Hepatocyte (in vitro differentiated cells): ENCODE data around the gene KMT2B. TPM values are rescaled to one million over a fixed set of nuclear protein-coding genes. Genes with fewer than 3 reads are reported as not detected.

Experiments used
- DNase-seq: peaks from one replicate; pipeline ENCODE4 v3.0.0-alpha.2; 2016; ENCODE audit warnings: low spot score
- H2AFZ ChIP-seq: fragments of 200-600 bp; sonication (generic); 2 replicates; pipeline ENCODE4 v1.6.0; 2016; ENCODE audit warnings: antibody characterized with exemption, mild to moderate bottlenecking
- H3K27ac ChIP-seq: fragments of 200-600 bp; sonication (generic); 2 replicates; pipeline ENCODE4 v1.5.1; 2016; ENCODE audit warnings: mild to moderate bottlenecking
- H3K27me3 ChIP-seq: fragments of 200-600 bp; sonication (generic); 2 replicates; pipeline ENCODE4 v1.6.1; 2016
- H3K36me3 ChIP-seq: fragments of 200-600 bp; sonication (generic); replicated peaks from 2 replicates; pipeline ENCODE4 v1.5.1; 2016; ENCODE audit warnings: low read depth; ENCODE audit not compliant: insufficient read depth
- H3K4me1 ChIP-seq: fragments of 200-600 bp; sonication (generic); 2 replicates; pipeline ENCODE4 v1.5.1; 2016; ENCODE audit warnings: mild to moderate bottlenecking, moderate library complexity; ENCODE audit not compliant: insufficient read depth
- H3K4me2 ChIP-seq: fragments of 200-600 bp; sonication (generic); 2 replicates; pipeline ENCODE4 v1.6.0; 2016
- H3K4me3 ChIP-seq: fragments of 200-600 bp; sonication (generic); 2 replicates; pipeline ENCODE4 v1.5.1; 2016; ENCODE audit warnings: mild to moderate bottlenecking
- H3K79me2 ChIP-seq: fragments of 200-600 bp; sonication (generic); 2 replicates; pipeline ENCODE4 v1.6.0; 2017; ENCODE audit warnings: mild to moderate bottlenecking
- H3K9me2 ChIP-seq: fragments of 200-600 bp; sonication (generic); replicated peaks from 2 replicates; pipeline ENCODE4 v1.6.0; 2017; ENCODE audit warnings: mild to moderate bottlenecking; ENCODE audit not compliant: insufficient read depth
- H3K9me3 ChIP-seq: fragments of 200-600 bp; sonication (generic); 2 replicates; pipeline ENCODE4 v1.5.1; 2016; ENCODE audit warnings: low read depth, mild to moderate bottlenecking
- H4K20me1 ChIP-seq: fragments of 200-600 bp; sonication (generic); 2 replicates; pipeline ENCODE4 v1.6.0; 2016; ENCODE audit warnings: mild to moderate bottlenecking; ENCODE audit not compliant: insufficient read depth, poor library complexity, severe bottlenecking
- EZH2 ChIP-seq: fragments of 200-600 bp; sonication (generic); IDR thresholded peaks from 2 replicates; pipeline ENCODE4 v1.6.1; 2016; ENCODE audit warnings: antibody characterized with exemption, mild to moderate bottlenecking, borderline replicate concordance
- EZH2phosphoT487 ChIP-seq: fragments of 200-600 bp; sonication (generic); IDR thresholded peaks from one replicate; pipeline ENCODE4 v1.6.1; 2018; ENCODE audit warnings: antibody characterized with exemption, mild to moderate bottlenecking, low read depth, moderate library complexity; ENCODE audit not compliant: unreplicated experiment, severe bottlenecking
- WGBS: methylation state at CpG from one replicate; pipeline ENCODE4 v1.1.6; 2016; ENCODE audit warnings: low lambda C conversion rate; ENCODE audit errors: missing lambda C conversion rate; 5-methylcytosine and 5-hydroxymethylcytosine counted together
- polyA plus RNA-seq: library from polyadenylated mRNA; unstranded; fragments of >200 nt; fragmentation: Nextera tagmentation; extraction: Ambion mirVana; gene quantifications from 2 replicates; pipeline ENCODE4 v1.2.1, GENCODE V29; 2016
- total RNA-seq: library from RNA; depleted of rRNA; stranded (reverse); fragments of >200 nt; gene quantifications from 2 replicates; pipeline ENCODE4 v1.2.3, GENCODE V29; 2014
- TF ChIP-seq, protein P1 (sequence below): fragments of 200-600 bp; sonication (generic); IDR thresholded peaks from 2 replicates; pipeline ENCODE4 v1.5.1; 2016; ENCODE audit warnings: antibody characterized with exemption, mild to moderate bottlenecking; ENCODE audit not compliant: poor library complexity

Gene KMT2B
- total and polyA plus RNA-seq, 2 experiments from 2014 or later = 9.3 to 12.8 TPM

DNA sequence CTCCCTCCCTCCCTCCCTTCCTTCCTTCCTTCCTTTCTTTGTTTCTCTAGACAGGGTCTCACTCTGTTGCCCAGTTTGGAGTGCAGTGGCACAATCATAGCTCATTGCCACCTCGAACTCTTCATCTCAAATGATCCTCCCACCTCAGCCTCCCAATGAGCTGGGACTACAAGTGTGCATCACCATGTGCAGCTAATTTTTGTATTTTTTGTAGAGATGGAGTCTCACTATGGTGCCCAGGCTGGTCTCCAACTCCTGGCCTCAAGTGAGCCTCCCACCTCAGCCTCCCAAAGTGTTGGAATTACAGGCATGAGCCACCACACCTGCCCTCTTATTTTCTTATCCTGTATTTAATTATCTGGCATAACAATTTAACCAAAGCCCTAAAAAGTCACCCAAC is 47.1 kb upstream of the KMT2B start:
- WGBS = 89% methylated on average over 1 of the region's 1 CpG
- Histone ChIP-seq H3K9me3 (no peaks in the 10 kb centered on the region), H2AFZ (no peak overlapping the region), H3K36me3 (no peaks in the 10 kb centered on the region), H3K27ac (no peak overlapping the region), H3K27me3 (no peaks in the 10 kb centered on the region), H3K79me2 (no peaks in the 10 kb centered on the region), H3K4me3 (no peak overlapping the region), H3K4me1 (no peaks in the 10 kb centered on the region), H3K4me2 (no peak overlapping the region), H4K20me1 (no peaks in the 10 kb centered on the region), H3K9me2 (no peaks in the 10 kb centered on the region)
- DNase-seq = no peak
- no peak for TF ChIP-seq EZH2
- TF ChIP-seq EZH2phosphoT487 = no peak
- TF ChIP-seq, protein P1, sequence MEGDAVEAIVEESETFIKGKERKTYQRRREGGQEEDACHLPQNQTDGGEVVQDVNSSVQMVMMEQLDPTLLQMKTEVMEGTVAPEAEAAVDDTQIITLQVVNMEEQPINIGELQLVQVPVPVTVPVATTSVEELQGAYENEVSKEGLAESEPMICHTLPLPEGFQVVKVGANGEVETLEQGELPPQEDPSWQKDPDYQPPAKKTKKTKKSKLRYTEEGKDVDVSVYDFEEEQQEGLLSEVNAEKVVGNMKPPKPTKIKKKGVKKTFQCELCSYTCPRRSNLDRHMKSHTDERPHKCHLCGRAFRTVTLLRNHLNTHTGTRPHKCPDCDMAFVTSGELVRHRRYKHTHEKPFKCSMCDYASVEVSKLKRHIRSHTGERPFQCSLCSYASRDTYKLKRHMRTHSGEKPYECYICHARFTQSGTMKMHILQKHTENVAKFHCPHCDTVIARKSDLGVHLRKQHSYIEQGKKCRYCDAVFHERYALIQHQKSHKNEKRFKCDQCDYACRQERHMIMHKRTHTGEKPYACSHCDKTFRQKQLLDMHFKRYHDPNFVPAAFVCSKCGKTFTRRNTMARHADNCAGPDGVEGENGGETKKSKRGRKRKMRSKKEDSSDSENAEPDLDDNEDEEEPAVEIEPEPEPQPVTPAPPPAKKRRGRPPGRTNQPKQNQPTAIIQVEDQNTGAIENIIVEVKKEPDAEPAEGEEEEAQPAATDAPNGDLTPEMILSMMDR = no peak

- no peaks in the 10 kb centered on the region for H3K27me3 ChIP-seq
- no peak overlapping the region for H3K4me2 ChIP-seq
- no peaks in the 10 kb centered on the region for H3K36me3 ChIP-seq
- peak; percentile 45 for DNase-seq
- TF ChIP-seq EZH2 (no peak), EZH2phosphoT487 (no peak)
- TF ChIP-seq, protein P1 = no peak
- H3K9me3 ChIP-seq = no peaks in the 10 kb centered on the region
- no peaks in the 10 kb centered on the region for H4K20me1 ChIP-seq
- no peaks in the 10 kb centered on the region for H3K79me2 ChIP-seq
- no peak overlapping the region for H3K27ac ChIP-seq
- no peaks in the 10 kb centered on the region for H3K4me1 ChIP-seq
- no peaks in the 10 kb centered on the region for H3K9me2 ChIP-seq
- no peak overlapping the region for H3K4me3 ChIP-seq
- WGBS = 65% methylated on average over 3 of the region's 3 CpGs
- no peak overlapping the region for H2AFZ ChIP-seq
Observed at GRCh38 chr19:35671818-35672217, 46.0 kb upstream of the KMT2B start.

GRCh38 chr19:35673121-35673804 is 44.5 kb upstream of the KMT2B start:
- Histone ChIP-seq H2AFZ (peak overlapping the region; percentile 53), H4K20me1 (no peaks in the 10 kb centered on the region), H3K4me1 (no peaks in the 10 kb centered on the region), H3K4me3 (peak overlapping the region; percentile 12), H3K79me2 (no peaks in the 10 kb centered on the region), H3K4me2 (peak overlapping the region; percentile 74), H3K9me3 (no peaks in the 10 kb centered on the region), H3K36me3 (no peaks in the 10 kb centered on the region), H3K27me3 (no peaks in the 10 kb centered on the region), H3K9me2 (no peaks in the 10 kb centered on the region), H3K27ac (no peak overlapping the region)
- 6% methylated on average over 32 of the region's 39 CpGs for WGBS
- TF ChIP-seq EZH2phosphoT487 (no peak), EZH2 (no peak)
- TF ChIP-seq, protein P1 = no peak
- DNase-seq = peak; percentile 62
